OCI-LY3 (cell line): ENCODE measurements around the gene NUP62.

Experiments
- CTCF ChIP-seq: fragments of 200-600, 300-600 bp; sonication (generic); IDR thresholded peaks from 2 replicates; pipeline ENCODE4 v1.5.1; 2014; ENCODE audit warnings: antibody characterized with exemption, low read length, low read depth
- EZH2phosphoT487 ChIP-seq: fragments of 200-600 bp; shearing (Covaris generic); IDR thresholded peaks from 2 replicates; pipeline ENCODE4 v1.6.1; 2018; ENCODE audit warnings: antibody characterized with exemption, mixed run types, low read depth

DNA sequence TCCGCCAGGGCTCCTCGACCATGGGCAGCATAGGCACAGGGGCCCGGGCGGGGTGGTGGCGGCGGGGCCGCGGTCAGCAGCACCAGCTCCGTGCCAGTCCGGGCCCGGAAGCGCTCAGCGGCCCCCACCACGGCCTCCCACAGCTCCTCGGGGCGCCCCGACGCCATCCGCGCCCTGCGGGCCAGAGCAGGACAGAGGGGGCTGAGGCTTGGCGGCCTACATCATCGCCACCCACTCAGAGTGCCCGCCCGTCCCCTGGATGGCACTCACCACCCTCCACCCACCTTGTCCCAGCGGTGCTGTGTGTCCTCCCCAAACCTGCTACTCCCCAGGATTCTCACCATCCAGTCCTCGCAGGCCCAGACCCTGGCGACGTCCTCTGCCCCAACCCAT, 56.2 kb downstream of the NUP62 start:
- no peak for TF ChIP-seq CTCF
- TF ChIP-seq EZH2phosphoT487 = no peak
